K562 (cell line): ENCODE measurements around the gene PYGL. TPM values are rescaled to one million over a fixed set of nuclear protein-coding genes. Genes with fewer than 3 reads are reported as not detected.

Source experiments
- DPF2 ChIP-seq: fragments of 450-650 bp; IDR thresholded peaks from 2 replicates; pipeline ENCODE4 v1.6.1; 2016
- FIP1L1 ChIP-seq: fragments of 200-400 bp; formaldehyde crosslinking; IDR thresholded peaks from 2 replicates; pipeline ENCODE4 v1.6.1; 2018; ENCODE audit warnings: mild to moderate bottlenecking, low read depth, low read length; ENCODE audit not compliant: poor library complexity, severe bottlenecking
- KLF13 ChIP-seq: fragments of 450-650 bp; IDR thresholded peaks from 2 replicates; pipeline ENCODE4 v1.6.1; 2016; ENCODE audit warnings: missing genetic modification characterization, low read depth, mild to moderate bottlenecking, missing compliant biosample characterization, moderate library complexity, borderline replicate concordance
- MEF2D ChIP-seq: conservative IDR thresholded peaks from 2 replicates; pipeline ENCODE4 v1.6.1; 2016; ENCODE audit warnings: low read depth, missing genetic modification characterization, missing compliant biosample characterization
- PHTF2 ChIP-seq: fragments of 250-450 bp; sonication (Bioruptor Pico); IDR thresholded peaks from 2 replicates; pipeline ENCODE4 v1.5.0; 2021; ENCODE audit warnings: mild to moderate bottlenecking
- PTRF ChIP-seq: fragments of 450-650 bp; IDR thresholded peaks from 2 replicates; pipeline ENCODE4 v1.6.1; 2016; ENCODE audit warnings: mild to moderate bottlenecking, missing genetic modification characterization, missing compliant biosample characterization
- PTTG1 ChIP-seq: fragments of 450-650 bp; IDR thresholded peaks from 2 replicates; pipeline ENCODE4 v1.6.1; 2016; ENCODE audit warnings: low read depth, mild to moderate bottlenecking, missing genetic modification characterization, missing compliant biosample characterization
- SMAD4 ChIP-seq: fragments of 250-450 bp; sonication (Bioruptor Pico); conservative IDR thresholded peaks from 2 replicates; pipeline ENCODE4 v1.8.0; 2021; ENCODE audit warnings: inconsistent platforms, mild to moderate bottlenecking, moderate library complexity
- ZNF239 ChIP-seq: fragments of 250-450 bp; sonication (Bioruptor Pico); IDR thresholded peaks from 2 replicates; pipeline ENCODE4 v1.4.0; 2020; ENCODE audit warnings: mild to moderate bottlenecking
- ZNF75A ChIP-seq: fragments of 450-650 bp; formaldehyde crosslinking; IDR thresholded peaks from 2 replicates; pipeline ENCODE4 v1.4.0; 2020; ENCODE audit warnings: mild to moderate bottlenecking
- polyA plus RNA-seq, 8 experiments: library from polyadenylated mRNA; depleted of rRNA in 4 of 8; stranded (reverse) in 5 of 8; unstranded in 3 of 8; fragments of >200 nt; fragmentation: Nextera tagmentation in 2 of 8; fragmentation: Illumina TruSeq in 1 of 8; extraction: Ambion mirVana in 2 of 8; extraction: Trizol in 1 of 8; gene quantifications; 2 replicates each; pipeline versions ENCODE4 v1.2.1 to v1.2.3, GENCODE V29; 2011 to 2014; ENCODE audit warnings: inconsistent platforms in 1 of 8, missing spikeins in 1 of 8
- total RNA-seq, 7 experiments: library from RNA; depleted of rRNA in 6 of 7; stranded (reverse); fragments of >200 nt in 6 of 7; fragmentation: Illumina TruSeq in 2 of 7; extraction: Trizol in 2 of 7; gene quantifications; 2 replicates each; pipeline versions ENCODE4 v1.2.1 to v1.2.3, GENCODE V29; 2011 to 2021; ENCODE audit warnings: low replicate concordance in 1 of 7
- TF ChIP-seq, protein P1 (sequence below), 3 experiments: fragments of 200-800 bp in 1 of 3; sonication (Bioruptor generic) in 1 of 3; sonication (generic) in 1 of 3; formaldehyde crosslinking in 1 of 3; IDR thresholded peaks; 2 replicates each; pipeline versions ENCODE4 v1.6.1 to v1.8.0; 2016 to 2022; ENCODE audit warnings: mild to moderate bottlenecking in 2 of 3, missing compliant biosample characterization in 2 of 3, missing genetic modification characterization in 2 of 3, missing genetic modification reagents in 1 of 3

The PYGL gene
- total and polyA plus RNA-seq, 9 of the 15 experiments (the other 6 are each of a cell fraction or from before 2014, with no cell fraction given) = 3.5 to 17.9 (median 13.1) TPM

DNA sequence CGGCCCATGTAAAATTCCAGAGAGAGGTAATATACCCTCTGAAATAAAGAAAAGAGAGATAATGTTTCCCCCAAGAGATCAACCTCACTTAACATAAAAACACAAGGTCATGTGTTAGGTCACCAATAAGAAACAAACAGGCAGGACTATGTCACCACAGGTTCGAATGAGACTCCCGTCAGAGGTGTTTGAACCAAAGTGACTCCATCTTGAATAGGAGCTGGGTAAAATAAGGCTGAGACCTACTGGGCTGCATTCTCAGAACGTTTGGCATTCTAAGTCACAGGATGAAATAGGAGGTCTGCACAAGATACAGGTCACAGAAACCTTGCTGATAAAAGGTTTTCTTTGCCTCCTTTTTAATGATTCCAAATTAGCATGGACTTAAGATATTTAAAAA lies 6.5 kb downstream of the PYGL start (continued):
- peak; percentile 83 for TF ChIP-seq MEF2D (tag)
- TF ChIP-seq PTTG1 = peak; percentile 64; the same call in 1 of the 2 replicates
- TF ChIP-seq SMAD4 (CRISPR knock-in tag) = peak; percentile 85
- TF ChIP-seq, protein P1, sequence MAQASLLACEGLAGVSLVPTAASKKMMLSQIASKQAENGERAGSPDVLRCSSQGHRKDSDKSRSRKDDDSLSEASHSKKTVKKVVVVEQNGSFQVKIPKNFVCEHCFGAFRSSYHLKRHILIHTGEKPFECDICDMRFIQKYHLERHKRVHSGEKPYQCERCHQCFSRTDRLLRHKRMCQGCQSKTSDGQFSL (CRISPR knock-in tag; IDR thresholded peaks at IDR 0.05) = no peak
- TF ChIP-seq, protein P1 (tag; IDR thresholded peaks at IDR 0.05) = peak in 1 of 2 experiments; percentile 71; a peak in 1 of 4 replicates
- TF ChIP-seq PTRF (tag) = peak; percentile 82
- no peak for TF ChIP-seq FIP1L1
- 0 out of 2 replicates have a peak, but pooled peaks have one; percentile 34 for TF ChIP-seq KLF13 (tag)
- TF ChIP-seq PHTF2 (CRISPR knock-in tag) = no peak
- no peak for TF ChIP-seq DPF2
- no peak for TF ChIP-seq ZNF75A (CRISPR knock-in tag)
- TF ChIP-seq ZNF239 = peak; percentile 51
- TF ChIP-seq, all 486 proteins: peak for 28
